ENCODE measurements around the gene UST. TPM values are rescaled to one million over a fixed set of nuclear protein-coding genes. Genes with fewer than 3 reads are reported as not detected.

Gene UST
- total RNA-seq, 1 experiment from 2014 or later, result 6.1 TPM

DNA sequence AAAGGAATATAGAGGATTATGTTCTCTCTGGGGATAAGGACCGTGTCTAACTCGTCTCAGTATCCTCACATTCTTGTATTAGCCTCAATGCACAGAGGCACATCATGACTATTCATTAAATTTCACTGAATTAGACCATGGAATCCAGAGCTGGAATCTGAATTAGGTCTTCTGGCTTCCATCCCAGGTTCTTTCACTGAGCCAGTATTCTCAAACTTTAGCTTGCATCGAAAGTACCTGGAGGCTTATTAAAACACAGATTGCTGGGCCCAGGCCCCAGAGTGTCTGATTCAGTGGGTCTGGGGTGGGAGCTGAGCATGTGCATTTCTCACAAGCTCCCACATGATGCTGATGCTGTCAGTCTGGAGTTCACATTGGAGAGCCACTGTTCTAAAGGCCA, 142.0 kb downstream of the UST start:
- H3K27me3 ChIP-seq (ENCODE audit: insufficient read depth, low read length), result no peaks in the 10 kb centered on the region
- no peak overlapping the region for H3K27ac ChIP-seq (ENCODE audit: low read depth, low read length)
- no peaks in the 10 kb centered on the region; a peak in 1 of 4 replicates for H3K4me1 ChIP-seq (ENCODE audit: control insufficient read depth in 1 of 2, insufficient read depth in 2 of 2, low read length in 2 of 2)
- H3K4me2 ChIP-seq (ENCODE audit: low read length), result no peak overlapping the region
- POLR2A ChIA-PET, result no interaction called here
- TF ChIP-seq EGR1 (IDR thresholded peaks at IDR 0.05; ENCODE audit: low read depth) (no peak), POLR2AphosphoS5 (IDR thresholded peaks at IDR 0.05; ENCODE audit: low read depth, low read length) (no peak), YY1 (IDR thresholded peaks at IDR 0.05; ENCODE audit: extremely low read depth, insufficient replicate concordance, low read depth, low read length) (no peak), EZH2phosphoT487 (IDR thresholded peaks at IDR 0.05; ENCODE audit: borderline replicate concordance) (no peak), SIN3A (IDR thresholded peaks at IDR 0.05; ENCODE audit: low read depth) (no peak), POLR2A (IDR thresholded peaks at IDR 0.05; ENCODE audit: borderline replicate concordance, extremely low read depth, insufficient read depth, insufficient read length) (no peak), JUND (IDR thresholded peaks at IDR 0.05) (no peak), SRF (IDR thresholded peaks at IDR 0.05; ENCODE audit: low read depth) (no peak)
- TF ChIP-seq, protein P1, sequence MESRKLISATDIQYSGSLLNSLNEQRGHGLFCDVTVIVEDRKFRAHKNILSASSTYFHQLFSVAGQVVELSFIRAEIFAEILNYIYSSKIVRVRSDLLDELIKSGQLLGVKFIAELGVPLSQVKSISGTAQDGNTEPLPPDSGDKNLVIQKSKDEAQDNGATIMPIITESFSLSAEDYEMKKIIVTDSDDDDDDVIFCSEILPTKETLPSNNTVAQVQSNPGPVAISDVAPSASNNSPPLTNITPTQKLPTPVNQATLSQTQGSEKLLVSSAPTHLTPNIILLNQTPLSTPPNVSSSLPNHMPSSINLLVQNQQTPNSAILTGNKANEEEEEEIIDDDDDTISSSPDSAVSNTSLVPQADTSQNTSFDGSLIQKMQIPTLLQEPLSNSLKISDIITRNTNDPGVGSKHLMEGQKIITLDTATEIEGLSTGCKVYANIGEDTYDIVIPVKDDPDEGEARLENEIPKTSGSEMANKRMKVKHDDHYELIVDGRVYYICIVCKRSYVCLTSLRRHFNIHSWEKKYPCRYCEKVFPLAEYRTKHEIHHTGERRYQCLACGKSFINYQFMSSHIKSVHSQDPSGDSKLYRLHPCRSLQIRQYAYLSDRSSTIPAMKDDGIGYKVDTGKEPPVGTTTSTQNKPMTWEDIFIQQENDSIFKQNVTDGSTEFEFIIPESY (IDR thresholded peaks at IDR 0.05; ENCODE audit: extremely low read depth, insufficient replicate concordance, low read length), result no peak
- DNase-seq (ENCODE audit: low read depth, low spot score) (no peak), ATAC-seq (no peak)
- no TSS peak for BruUV-seq (replicated peaks)
- no peaks in the 10 kb centered on the region for H3K9me2 ChIP-seq (ENCODE audit: insufficient read depth)
- no peak overlapping the region for H2AFZ ChIP-seq (ENCODE audit: low read depth, low read length, poor library complexity, severe bottlenecking)
- intact Hi-C loops (cut with micrococcal nuclease), result no loop called here
- H3K36me3 ChIP-seq (ENCODE audit: control insufficient read depth in 1 of 2, insufficient read depth in 2 of 2, low read length in 2 of 2), result no peaks in the 10 kb centered on the region
- no peaks in the 10 kb centered on the region for H4K20me1 ChIP-seq (ENCODE audit: insufficient read depth)
- no peaks in the 10 kb centered on the region for H3K9me3 ChIP-seq (ENCODE audit: control insufficient read depth in 1 of 2, insufficient read depth in 1 of 2, low read depth in 1 of 2, low read length in 2 of 2)
- RAD21 ChIA-PET (ENCODE audit: low non-redundant PET in 1 of 2, low total read pairs in 2 of 2, uncharacterized antibody in 2 of 2, unreplicated experiment in 2 of 2), result no interaction called here
- no peak overlapping the region for H3K4me3 ChIP-seq (replicated peaks in 1 of 2; ENCODE audit: low read depth in 1 of 2, low read length in 2 of 2)
- CTCF ChIA-PET, result no interaction called here
- H3K9ac ChIP-seq (ENCODE audit: low read length), result no peak overlapping the region
- H3K79me2 ChIP-seq (ENCODE audit: insufficient read depth, low read length), result no peaks in the 10 kb centered on the region

DNA sequence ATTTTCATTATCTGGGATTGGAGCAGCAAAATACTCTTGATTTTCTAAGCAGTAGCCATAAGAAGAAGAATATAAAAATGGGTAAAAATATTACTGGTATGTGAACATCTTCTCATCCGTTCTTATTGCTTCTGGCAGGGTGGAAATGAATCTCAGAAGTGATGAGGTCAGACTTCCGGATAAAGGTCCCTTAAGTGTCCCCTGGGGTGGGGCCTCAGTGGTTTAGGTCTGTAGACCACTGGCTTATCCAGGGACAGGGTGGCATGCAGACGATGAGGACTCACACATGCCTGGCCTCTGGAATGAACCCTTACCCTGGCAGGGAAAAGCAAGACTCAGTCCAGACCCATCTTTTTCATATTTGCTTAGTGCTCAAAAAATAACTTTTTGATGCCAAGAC, 143.3 kb downstream of the UST start:
- no TSS peak for BruUV-seq (replicated peaks)
- POLR2A ChIA-PET, result no interaction called here
- CTCF ChIA-PET, result no interaction called here

More for the DNA sequence above, 143.3 kb downstream of the UST start:
- Histone ChIP-seq H4K20me1 (ENCODE audit: insufficient read depth) (no peaks in the 10 kb centered on the region), H3K27me3 (ENCODE audit: insufficient read depth, low read length) (no peaks in the 10 kb centered on the region), H3K4me3 (replicated peaks in 1 of 2; ENCODE audit: low read depth in 1 of 2, low read length in 2 of 2) (no peak overlapping the region), H3K27ac (ENCODE audit: low read depth, low read length) (no peak overlapping the region), H3K4me2 (ENCODE audit: low read length) (no peak overlapping the region), H3K4me1 (ENCODE audit: control insufficient read depth in 1 of 2, insufficient read depth in 2 of 2, low read length in 2 of 2) (no peaks in the 10 kb centered on the region; a peak in 1 of 4 replicates), H3K9me2 (ENCODE audit: insufficient read depth) (no peaks in the 10 kb centered on the region), H3K9ac (ENCODE audit: low read length) (no peak overlapping the region), H3K36me3 (ENCODE audit: control insufficient read depth in 1 of 2, insufficient read depth in 2 of 2, low read length in 2 of 2) (no peaks in the 10 kb centered on the region), H3K79me2 (ENCODE audit: insufficient read depth, low read length) (no peaks in the 10 kb centered on the region), H2AFZ (ENCODE audit: low read depth, low read length, poor library complexity, severe bottlenecking) (no peak overlapping the region), H3K9me3 (ENCODE audit: control insufficient read depth in 1 of 2, insufficient read depth in 1 of 2, low read depth in 1 of 2, low read length in 2 of 2) (no peaks in the 10 kb centered on the region)
- RAD21 ChIA-PET (ENCODE audit: low non-redundant PET in 1 of 2, low total read pairs in 2 of 2, uncharacterized antibody in 2 of 2, unreplicated experiment in 2 of 2), result no interaction called here
- DNase-seq (ENCODE audit: low read depth, low spot score) (no peak), ATAC-seq (no peak)
- intact Hi-C loops (cut with micrococcal nuclease), result no loop called here
- TF ChIP-seq CEBPB (IDR thresholded peaks at IDR 0.05; ENCODE audit: low read depth) (no peak), FOSL1 (IDR thresholded peaks at IDR 0.05; ENCODE audit: low read depth) (no peak), ATF3 (IDR thresholded peaks at IDR 0.05) (no peak), SRF (IDR thresholded peaks at IDR 0.05; ENCODE audit: low read depth) (no peak), JUND (IDR thresholded peaks at IDR 0.05) (no peak), ZNF274 (IDR thresholded peaks at IDR 0.05; ENCODE audit: low read depth, low read length) (no peak), YY1 (IDR thresholded peaks at IDR 0.05; ENCODE audit: extremely low read depth, insufficient replicate concordance, low read depth, low read length) (no peak), SP1 (IDR thresholded peaks at IDR 0.05; ENCODE audit: low read depth) (no peak), ELF1 (IDR thresholded peaks at IDR 0.05; ENCODE audit: borderline replicate concordance, low read depth) (no peak), ZFX (IDR thresholded peaks at IDR 0.05) (no peak), POLR2AphosphoS5 (IDR thresholded peaks at IDR 0.05; ENCODE audit: low read depth, low read length) (no peak)
- TF ChIP-seq, protein P1 (IDR thresholded peaks at IDR 0.05; ENCODE audit: extremely low read depth, insufficient replicate concordance, low read length), result no peak
- TF ChIP-seq, protein P2, sequence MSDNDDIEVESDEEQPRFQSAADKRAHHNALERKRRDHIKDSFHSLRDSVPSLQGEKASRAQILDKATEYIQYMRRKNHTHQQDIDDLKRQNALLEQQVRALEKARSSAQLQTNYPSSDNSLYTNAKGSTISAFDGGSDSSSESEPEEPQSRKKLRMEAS (IDR thresholded peaks at IDR 0.05), result no peak
